H1 (cell line): ENCODE data around the gene GSG1L2. TPM values are rescaled to one million over a fixed set of nuclear protein-coding genes. Genes with fewer than 3 reads are reported as not detected.

ENCODE experiments used
- PHF8 ChIP-seq: fragments of 200-600 bp; sonication (generic); conservative IDR thresholded peaks from 2 replicates; pipeline ENCODE4 v1.7.1; 2012; ENCODE audit warnings: low read depth, mild to moderate bottlenecking, inconsistent platforms, low read length, moderate library complexity
- TEAD4 ChIP-seq: IDR thresholded peaks from 2 replicates; pipeline ENCODE4 v1.6.1; 2012; ENCODE audit warnings: low read depth, low read length, inconsistent platforms, mixed read lengths
- ZNF274 ChIP-seq: IDR thresholded peaks from 2 replicates; pipeline ENCODE4 v1.7.0; 2012; ENCODE audit warnings: low read length, borderline replicate concordance; ENCODE audit errors: extremely low read depth
- polyA plus RNA-seq, 7 experiments: library from polyadenylated mRNA; depleted of rRNA in 3 of 7; stranded (reverse) in 5 of 7; unstranded in 2 of 7; fragments of >200 nt in 5 of 7; fragments of 200-250 nt in 2 of 7; gene quantifications; 1 replicate in 5 of 7; 2 replicates in 1 of 7; 4 replicates in 1 of 7; pipeline versions ENCODE4 v1.2.1 to v1.2.3, GENCODE V29; 2011 to 2013; ENCODE audit warnings: missing spikeins in 2 of 7, mixed read lengths in 2 of 7
- total RNA-seq: library from RNA; stranded (reverse); fragmentation: NEBNext Ultra II Directional; extraction: Animal tissue kit (Norgen Biotek cat#: 25700); gene quantifications from 2 replicates; pipeline ENCODE4 v1.2.1, GENCODE V29; 2021

The GSG1L2 gene
- total and polyA plus RNA-seq, 2 of the 8 experiments (the other 6 are each of a cell fraction or from before 2014, with no cell fraction given), result not detected

- no peak for TF ChIP-seq ZNF274
- TF ChIP-seq TEAD4, result no peak
- TF ChIP-seq PHF8, result no peak
These were observed 45.0 kb downstream of the GSG1L2 start (continued) for GRCh38 chr17:9776911-9777310.
